Tibial artery (tissue), 4 donors: Measurements from ENCODE around the gene RBM19.

Experiments used
- DNase-seq, 2 donors: peaks; one replicate each; pipeline ENCODE4 v3.0.0-alpha.2; 2019
- H3K27ac ChIP-seq, 2 donors: fragments of 200-600 bp; sonication (generic) in 1 of 2; 1 replicate in 1 of 2; 2 replicates in 1 of 2; pipeline ENCODE4 v1.5.1; 2018 to 2019; ENCODE audit warnings: mild to moderate bottlenecking in 1 of 2
- H3K27me3 ChIP-seq, 2 donors: fragments of 200-600 bp; sonication (generic) in 1 of 2; one replicate each; pipeline versions ENCODE4 v1.5.1 to v1.6.0; 2016 to 2019
- H3K36me3 ChIP-seq, 3 donors: fragments of 200-600 bp; sonication (generic) in 2 of 3; one replicate each; pipeline ENCODE4 v1.5.1; 2016 to 2019; ENCODE audit warnings: mild to moderate bottlenecking in 2 of 3
- H3K4me1 ChIP-seq, 4 donors: fragments of 200-600 bp; sonication (generic) in 2 of 4; 1 replicate in 3 of 4; 2 replicates in 1 of 4; pipeline ENCODE4 v1.5.1; 2016 to 2019
- H3K4me3 ChIP-seq, 2 donors: fragments of 200-600 bp; sonication (generic) in 1 of 2; 1 replicate in 1 of 2; 2 replicates in 1 of 2; pipeline ENCODE4 v1.5.1; 2018 to 2019; ENCODE audit warnings: mild to moderate bottlenecking in 2 of 2
- H3K9me3 ChIP-seq, 3 donors: fragments of 200-600 bp; sonication (generic) in 1 of 3; one replicate each; pipeline ENCODE4 v1.5.1; 2016 to 2019
- intact Hi-C: fragments of 100-400 bp; cut with DNase I; formaldehyde crosslinking; loops from one replicate; pipeline ENCODE4 v1.15.0; 2023; ENCODE audit warnings: low total_unique reads
- TF ChIP-seq, protein P1 (sequence below), 2 experiments: fragments of 200-600 bp in 1 of 2; fragments of 450-650 bp in 1 of 2; IDR thresholded peaks; one replicate each; pipeline ENCODE4 v1.5.1; 2017 to 2019; ENCODE audit warnings: antibody characterized with exemption in 2 of 2, mild to moderate bottlenecking in 1 of 2, moderate library complexity in 1 of 2

Gene RBM19, protein sequence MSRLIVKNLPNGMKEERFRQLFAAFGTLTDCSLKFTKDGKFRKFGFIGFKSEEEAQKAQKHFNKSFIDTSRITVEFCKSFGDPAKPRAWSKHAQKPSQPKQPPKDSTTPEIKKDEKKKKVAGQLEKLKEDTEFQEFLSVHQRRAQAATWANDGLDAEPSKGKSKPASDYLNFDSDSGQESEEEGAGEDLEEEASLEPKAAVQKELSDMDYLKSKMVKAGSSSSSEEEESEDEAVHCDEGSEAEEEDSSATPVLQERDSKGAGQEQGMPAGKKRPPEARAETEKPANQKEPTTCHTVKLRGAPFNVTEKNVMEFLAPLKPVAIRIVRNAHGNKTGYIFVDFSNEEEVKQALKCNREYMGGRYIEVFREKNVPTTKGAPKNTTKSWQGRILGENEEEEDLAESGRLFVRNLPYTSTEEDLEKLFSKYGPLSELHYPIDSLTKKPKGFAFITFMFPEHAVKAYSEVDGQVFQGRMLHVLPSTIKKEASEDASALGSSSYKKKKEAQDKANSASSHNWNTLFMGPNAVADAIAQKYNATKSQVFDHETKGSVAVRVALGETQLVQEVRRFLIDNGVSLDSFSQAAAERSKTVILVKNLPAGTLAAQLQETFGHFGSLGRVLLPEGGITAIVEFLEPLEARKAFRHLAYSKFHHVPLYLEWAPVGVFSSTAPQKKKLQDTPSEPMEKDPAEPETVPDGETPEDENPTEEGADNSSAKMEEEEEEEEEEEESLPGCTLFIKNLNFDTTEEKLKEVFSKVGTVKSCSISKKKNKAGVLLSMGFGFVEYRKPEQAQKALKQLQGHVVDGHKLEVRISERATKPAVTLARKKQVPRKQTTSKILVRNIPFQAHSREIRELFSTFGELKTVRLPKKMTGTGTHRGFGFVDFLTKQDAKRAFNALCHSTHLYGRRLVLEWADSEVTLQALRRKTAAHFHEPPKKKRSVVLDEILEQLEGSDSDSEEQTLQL

DNA sequence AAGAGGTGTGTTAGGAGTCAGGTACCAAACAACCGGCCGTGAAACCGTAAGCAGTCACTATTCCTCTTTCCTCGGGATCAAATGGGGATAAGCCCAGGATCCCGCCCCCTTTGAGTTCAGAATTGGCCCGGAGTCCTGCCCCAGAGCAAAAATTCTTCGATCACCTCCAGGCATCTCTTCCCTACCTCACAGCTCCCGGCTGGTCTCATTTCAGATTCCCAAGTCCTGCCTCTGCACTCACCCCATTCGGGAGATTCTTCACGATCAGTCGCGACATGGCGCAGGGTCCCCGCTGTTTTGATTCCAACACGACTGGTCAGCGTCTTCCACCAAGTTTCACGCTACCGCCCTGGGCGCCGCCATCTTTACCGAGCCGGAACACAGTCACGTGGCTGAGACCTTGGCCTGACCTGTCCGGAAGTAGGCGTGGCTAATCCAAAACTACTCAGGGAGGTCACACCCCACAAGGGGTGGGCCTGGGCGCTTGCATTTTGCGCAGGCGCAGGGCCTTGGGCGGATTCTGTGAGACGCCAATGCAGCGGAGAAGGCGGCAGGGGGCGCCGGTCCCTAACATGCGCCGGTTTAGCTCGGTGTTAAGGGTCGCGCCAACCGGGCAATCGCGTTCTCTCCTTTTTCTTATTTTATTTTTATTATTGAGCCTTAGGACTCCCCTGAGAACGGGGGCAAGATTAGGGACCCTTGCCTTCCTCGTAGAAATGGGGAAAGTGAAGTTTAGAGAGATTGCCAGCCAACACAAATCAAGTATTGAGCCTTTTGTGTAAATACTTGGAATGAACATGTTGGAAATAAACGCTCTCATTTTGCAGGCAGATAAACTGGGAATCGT is at the start of gene RBM19:
Gene RBM19 (minus strand): TSS at position 375 of the 847 bp plus-strand sequence. CDS start 98 bp downstream, at position 277.
- DNase-seq, result peak; percentile 96 to 98
- TF ChIP-seq, protein P1, sequence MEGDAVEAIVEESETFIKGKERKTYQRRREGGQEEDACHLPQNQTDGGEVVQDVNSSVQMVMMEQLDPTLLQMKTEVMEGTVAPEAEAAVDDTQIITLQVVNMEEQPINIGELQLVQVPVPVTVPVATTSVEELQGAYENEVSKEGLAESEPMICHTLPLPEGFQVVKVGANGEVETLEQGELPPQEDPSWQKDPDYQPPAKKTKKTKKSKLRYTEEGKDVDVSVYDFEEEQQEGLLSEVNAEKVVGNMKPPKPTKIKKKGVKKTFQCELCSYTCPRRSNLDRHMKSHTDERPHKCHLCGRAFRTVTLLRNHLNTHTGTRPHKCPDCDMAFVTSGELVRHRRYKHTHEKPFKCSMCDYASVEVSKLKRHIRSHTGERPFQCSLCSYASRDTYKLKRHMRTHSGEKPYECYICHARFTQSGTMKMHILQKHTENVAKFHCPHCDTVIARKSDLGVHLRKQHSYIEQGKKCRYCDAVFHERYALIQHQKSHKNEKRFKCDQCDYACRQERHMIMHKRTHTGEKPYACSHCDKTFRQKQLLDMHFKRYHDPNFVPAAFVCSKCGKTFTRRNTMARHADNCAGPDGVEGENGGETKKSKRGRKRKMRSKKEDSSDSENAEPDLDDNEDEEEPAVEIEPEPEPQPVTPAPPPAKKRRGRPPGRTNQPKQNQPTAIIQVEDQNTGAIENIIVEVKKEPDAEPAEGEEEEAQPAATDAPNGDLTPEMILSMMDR (IDR thresholded peaks at IDR 0.05), result peak; percentile 83 to 89
- H3K9me3 ChIP-seq, result no peaks in the 10 kb centered on the region
- peaks cover 0 to 17% (median 6%) of the 10 kb centered on the region in 4 donors for H3K4me1 ChIP-seq
- no peaks in the 10 kb centered on the region for H3K27me3 ChIP-seq
- peaks cover 15% of the 10 kb centered on the region in 3 donors for H3K36me3 ChIP-seq
- intact Hi-C loops, result no loop called here
- peak within 1 kb of the TSS; percentile 57 to 58 for H3K27ac ChIP-seq
- H3K4me3 ChIP-seq, result peak within 1 kb of the TSS; percentile 66 to 67

DNA sequence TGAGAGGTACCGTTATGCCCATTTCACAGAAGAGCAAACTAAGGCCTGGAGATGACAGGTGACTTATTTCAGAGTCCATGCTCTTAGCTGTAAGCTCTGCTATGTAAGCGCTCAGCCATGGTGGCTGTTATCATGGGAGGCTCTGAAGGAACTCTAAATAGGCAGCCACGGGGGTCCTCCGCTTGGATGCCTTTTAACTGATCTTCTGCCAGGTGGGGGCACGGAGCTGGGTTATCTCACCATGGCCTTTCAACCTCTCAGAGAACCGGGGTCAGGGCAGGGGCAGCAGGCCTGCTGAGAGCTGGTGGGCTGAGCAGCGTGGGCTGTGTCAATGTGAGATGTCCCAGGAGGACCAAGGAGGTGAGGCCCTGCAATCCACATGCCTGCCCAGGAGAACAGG is 49.7 kb upstream of the RBM19 start:
- no peaks in the 10 kb centered on the region for H3K9me3 ChIP-seq
- H3K36me3 ChIP-seq, result no peaks in the 10 kb centered on the region
- DNase-seq, result no peak
- no peak overlapping the region for H3K27ac ChIP-seq
- H3K4me1 ChIP-seq, result no peaks in the 10 kb centered on the region
- H3K27me3 ChIP-seq, result peaks cover 0 to 5% of the 10 kb centered on the region in 2 donors
- TF ChIP-seq, protein P1 (IDR thresholded peaks at IDR 0.05), result no peak
- intact Hi-C loops, result no loop called here
- no peak overlapping the region for H3K4me3 ChIP-seq

DNA sequence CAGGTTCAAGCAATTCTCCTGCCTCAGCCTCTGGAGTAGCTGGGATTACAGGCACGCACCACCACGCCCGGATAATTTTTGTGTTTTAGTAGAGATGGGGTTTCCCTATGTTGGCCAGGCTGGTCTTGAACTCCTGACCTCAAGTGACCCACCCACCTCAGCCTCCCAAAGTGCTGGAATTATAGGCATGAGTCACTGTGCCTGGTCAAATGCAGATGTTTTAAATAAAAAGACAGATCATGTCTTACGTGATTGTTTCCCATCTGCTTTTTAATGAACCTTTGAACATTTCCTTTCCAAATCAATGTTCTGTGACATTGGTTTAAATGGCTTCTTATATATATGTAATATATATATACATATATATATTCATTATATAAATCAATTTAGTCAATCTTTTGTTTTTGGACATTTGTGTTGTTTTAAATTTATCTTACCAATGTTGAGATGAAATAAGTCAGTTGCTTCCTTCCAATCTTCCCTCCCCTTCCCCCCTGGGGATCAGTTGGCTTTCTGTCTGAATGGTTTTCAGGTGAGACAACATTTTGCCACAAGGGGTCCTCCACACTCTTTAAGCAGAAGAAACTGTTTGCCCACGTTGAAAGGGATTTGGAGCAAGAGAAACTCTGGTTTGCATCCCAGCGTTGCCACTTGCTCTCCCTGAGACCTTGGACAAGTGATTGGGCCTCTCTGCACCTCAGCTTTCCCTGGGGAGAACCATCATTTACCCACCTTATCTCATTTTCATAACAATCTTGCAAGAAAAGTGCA is 47.6 kb upstream of the RBM19 start:
- Histone ChIP-seq H3K27ac (no peak overlapping the region), H3K36me3 (no peaks in the 10 kb centered on the region), H3K4me1 (no peaks in the 10 kb centered on the region), H3K4me3 (no peak overlapping the region), H3K27me3 (peaks cover 0 to 5% of the 10 kb centered on the region in 2 donors), H3K9me3 (no peaks in the 10 kb centered on the region)
- intact Hi-C loops, result no loop called here
- TF ChIP-seq, protein P1 (IDR thresholded peaks at IDR 0.05), result no peak
- DNase-seq, result no peak

DNA sequence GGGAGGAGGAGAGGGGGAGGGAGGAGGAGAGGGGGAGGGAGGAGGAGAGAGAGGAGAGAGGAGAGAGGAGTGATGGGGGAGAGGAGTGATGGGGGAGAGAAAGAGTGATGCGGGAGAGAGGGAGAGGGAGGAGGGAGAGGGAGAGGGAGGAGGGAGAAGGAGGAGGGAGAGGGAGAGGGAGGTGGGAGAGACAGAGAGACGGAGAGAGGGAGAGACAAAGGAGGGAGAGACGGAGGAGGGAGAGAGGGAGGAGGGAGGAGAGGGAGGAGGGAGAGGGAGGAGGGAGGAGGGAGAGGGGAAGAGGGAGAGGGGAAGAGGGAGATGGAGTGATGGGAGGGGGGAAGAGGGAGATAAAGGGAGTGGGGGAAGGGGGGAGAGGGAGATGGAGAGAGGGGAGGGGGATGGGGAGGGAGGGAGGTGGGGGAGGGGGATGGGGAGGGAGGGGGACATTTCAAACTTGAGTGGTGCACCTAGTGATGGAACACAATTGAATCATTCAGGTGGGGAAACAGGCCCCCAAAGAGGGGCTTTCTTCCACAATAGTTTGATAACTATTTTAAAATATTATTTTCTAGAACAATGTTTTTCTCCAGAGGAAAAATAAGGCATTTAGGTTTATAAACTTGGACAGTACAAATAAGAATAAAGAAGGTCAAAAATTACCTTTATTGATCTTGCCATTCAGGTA is 46.8 kb upstream of the RBM19 start:
- intact Hi-C loops, result no loop called here
- no peaks in the 10 kb centered on the region for H3K4me1 ChIP-seq
- no peak overlapping the region for H3K4me3 ChIP-seq
- no peaks in the 10 kb centered on the region for H3K9me3 ChIP-seq
- DNase-seq, result no peak
- TF ChIP-seq, protein P1 (IDR thresholded peaks at IDR 0.05), result no peak
- peaks cover 0 to 5% of the 10 kb centered on the region in 2 donors for H3K27me3 ChIP-seq
- H3K36me3 ChIP-seq, result no peaks in the 10 kb centered on the region
- H3K27ac ChIP-seq, result no peak overlapping the region
